GM21360 (cell line): ENCODE results near the gene HLA-B.
"Not testable (repeated sequence)": the region's sequence is repeated elsewhere in the genome, so short reads cannot be mapped to it uniquely, and the experiment has no call there.

Source experiments
- ATAC-seq: cut with Tn5 transposase; IDR thresholded peaks from one replicate; pipeline ENCODE4 v1.9.1; 2021; ENCODE audit warnings: mild to moderate bottlenecking, moderate library complexity; ENCODE audit not compliant: unreplicated experiment

HLA-B gene

DNA sequence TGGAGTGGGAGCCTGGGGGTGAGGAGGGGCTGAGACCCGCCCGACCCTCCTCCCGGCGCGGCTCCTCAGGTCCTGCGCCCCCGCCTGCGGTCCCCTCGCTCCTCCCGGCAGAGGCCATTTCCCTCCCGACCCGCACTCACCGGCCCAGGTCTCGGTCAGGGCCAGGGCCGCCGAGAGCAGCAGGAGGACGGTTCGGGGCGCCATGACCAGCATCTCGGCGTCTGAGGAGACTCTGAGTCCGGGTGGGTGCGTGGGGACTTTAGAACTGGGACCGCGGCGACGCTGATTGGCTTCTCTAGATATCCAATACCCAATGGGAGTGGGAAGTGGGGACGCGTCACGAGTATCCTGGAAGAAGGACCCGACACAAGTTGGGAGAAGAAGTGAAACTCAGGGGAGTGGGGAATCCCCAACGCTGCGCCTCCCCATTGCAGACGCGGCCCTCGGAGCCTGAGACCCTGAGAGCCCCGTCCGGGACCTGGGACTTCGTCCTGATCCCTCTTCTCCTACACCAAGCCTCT, at the start of gene HLA-B:
Gene HLA-B, minus strand, starts transcription at position 234 of the 521 bp plus-strand sequence. Its CDS starts 21 bp downstream, at position 213.
- ATAC-seq, result peak; percentile 52

DNA sequence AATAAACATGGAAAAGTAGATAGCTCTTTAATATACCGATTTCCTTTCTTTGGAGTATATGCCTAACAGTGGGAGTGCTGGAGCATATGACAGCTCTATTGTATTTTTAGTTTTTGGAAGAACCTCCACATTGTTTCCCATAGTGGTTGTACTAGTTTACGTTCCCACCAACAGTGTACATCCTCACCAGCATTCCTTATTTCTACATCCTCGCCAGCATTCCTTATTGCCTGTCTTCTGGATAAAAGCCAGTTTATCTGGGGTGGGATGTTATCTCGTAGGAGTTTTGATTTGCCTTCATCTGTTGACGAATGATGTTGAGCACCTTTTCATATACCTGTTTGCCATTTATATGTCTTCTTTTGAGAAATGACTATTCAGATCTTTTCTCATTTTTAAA, 49.0 kb upstream of the HLA-B start:
- no peak for ATAC-seq

DNA sequence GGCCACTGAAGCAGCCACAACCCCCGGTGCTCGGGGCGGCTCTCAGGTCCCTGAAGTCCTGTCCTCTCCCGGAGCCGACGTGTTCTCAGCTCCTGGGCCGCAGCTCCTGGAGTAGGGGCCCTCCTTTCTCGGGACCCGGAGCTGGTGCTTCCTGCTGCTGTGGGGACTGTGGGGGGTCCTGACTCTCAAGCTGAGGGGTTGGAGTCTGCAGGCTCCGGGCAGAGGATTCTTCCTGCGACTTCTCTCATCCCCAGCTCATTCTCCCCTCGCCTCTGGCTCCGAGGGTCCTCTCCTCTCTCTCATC, 47.0 kb upstream of the HLA-B start:
- ATAC-seq, result not testable (repeated sequence)

GRCh38 chr6:31403283-31404060, 46.5 kb upstream of the HLA-B start, which contains the start of gene MICA:
TSS of gene MICA (plus strand) at chr6:31403595. CDS start at chr6:31403633, 38 bp downstream.
- ATAC-seq, result peak; percentile 38

- peak; percentile 11 for ATAC-seq
Observed at GRCh38 chr6:31402324-31403282, 45.6 kb upstream of the HLA-B start.

GRCh38 chr6:31401403-31401802, 44.4 kb upstream of the HLA-B start:
- ATAC-seq, result no peak

GRCh38 chr6:31400467-31401289, 43.7 kb upstream of the HLA-B start:
- no peak for ATAC-seq

- peak; percentile 35 for ATAC-seq
Observed at GRCh38 chr6:31399589-31400466, 42.8 kb upstream of the HLA-B start.

- no peak for ATAC-seq
Observed at GRCh38 chr6:31397901-31398525, 41.0 kb upstream of the HLA-B start.

DNA sequence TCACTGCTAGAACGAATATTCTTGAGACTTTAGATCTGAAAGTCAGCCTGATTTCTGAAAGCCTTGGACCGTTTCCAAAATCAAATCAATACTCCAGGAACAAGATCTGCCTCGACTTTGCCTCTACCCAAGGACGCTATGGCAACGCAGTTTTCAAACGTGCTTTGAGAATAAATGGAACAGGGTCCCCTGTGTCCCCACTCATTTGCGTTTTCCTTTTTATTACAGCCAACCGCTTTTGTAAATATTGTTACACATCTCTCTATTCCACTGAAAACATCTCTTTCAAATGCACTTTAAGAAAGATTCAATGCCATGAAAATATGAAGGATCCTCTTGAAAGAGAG, 40.1 kb upstream of the HLA-B start:
- ATAC-seq, result not testable (repeated sequence)

DNA sequence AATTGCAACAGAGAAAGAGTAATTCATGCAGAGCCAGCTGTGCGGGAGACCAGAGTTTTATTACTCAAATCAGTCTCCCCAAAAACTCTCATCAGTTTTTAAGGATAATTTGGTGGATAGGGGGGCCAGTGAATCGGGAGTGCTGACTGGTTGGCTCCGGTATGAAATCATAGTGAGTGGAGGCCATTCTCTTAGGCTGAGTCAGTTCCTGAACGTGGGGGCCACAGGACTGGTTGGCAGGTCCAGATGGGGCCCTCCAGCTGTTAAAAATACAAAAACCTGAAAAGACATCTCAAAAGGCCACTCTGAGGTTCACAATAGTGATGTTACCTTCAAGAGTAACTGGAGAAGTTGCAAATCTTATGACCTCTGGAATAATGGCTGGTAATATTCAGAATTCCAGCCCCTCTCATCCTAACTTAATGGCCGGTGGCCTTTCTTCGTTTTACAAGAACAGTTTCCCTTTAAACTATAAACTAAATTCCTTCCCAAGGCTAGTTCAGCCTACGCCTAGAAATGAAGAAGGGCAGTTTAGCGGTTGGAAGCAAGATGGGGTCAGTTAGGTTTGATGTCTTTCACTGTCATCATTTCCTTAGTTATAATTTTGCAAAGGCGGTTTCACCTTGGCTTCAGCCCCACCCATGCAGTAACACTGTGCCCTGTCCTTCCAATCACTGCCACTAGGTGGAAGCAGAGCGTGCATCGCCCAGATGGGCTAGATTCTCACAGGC, 39.6 kb upstream of the HLA-B start:
- no peak for ATAC-seq

DNA sequence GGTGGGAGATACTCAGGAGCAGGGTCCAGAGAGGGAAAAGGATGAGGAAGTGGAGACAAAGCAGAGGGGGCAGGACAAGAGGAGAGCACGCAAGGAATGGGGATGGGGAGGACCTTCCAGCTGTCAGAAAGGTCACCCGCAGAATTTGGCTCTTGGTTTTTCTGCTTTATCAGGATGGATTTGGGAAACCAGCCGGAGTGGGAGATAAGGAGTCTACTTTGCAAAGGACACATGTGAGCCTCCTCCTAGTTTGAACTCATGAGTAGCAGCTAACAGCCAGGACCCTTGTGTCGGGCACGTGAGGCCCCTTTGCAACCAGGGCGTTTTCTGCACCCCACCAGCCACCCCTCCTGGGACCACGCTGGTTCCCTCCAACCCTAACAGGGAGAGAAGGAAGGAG, 38.9 kb upstream of the HLA-B start:
- ATAC-seq, result no peak

- no peak for ATAC-seq
Observed at GRCh38 chr6:31394381-31394780, 37.4 kb upstream of the HLA-B start.

DNA sequence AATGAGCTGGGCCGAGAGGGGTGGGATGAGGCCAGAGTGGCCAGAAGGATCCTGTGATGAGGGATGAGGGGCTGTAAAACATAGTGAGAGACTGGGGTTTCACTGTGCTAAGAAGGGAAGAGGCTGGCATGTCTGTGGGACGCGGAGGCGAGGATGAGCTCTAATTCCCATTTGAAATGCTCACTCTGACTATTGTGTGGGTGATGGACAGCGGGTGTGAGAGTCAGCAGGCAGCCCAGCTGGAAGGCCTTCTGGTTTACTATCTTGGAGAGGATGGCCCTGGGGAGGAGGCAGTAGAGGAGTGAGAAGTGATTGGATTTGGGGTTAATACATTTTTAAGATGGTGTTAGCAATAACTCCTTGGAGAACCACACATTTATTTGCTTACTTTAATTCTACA, 37.0 kb upstream of the HLA-B start:
- no peak for ATAC-seq

DNA sequence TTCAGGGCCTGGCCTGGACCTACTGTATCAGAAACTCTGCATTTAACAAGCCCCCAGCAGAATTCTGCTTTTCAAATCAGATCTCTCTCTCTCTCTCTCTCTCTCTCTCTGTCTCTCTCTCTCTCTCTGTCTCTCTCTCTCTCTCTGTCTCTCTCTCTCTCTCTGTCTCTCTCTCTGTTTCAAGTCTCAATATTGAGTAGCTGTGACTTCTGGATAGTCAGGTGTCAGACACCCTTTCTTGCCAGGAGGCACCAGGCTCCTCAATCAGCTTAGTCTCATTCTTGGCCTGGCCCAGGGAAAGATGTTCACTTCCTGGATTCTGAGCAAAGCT, 32.8 kb upstream of the HLA-B start:
- not testable (repeated sequence) for ATAC-seq

DNA sequence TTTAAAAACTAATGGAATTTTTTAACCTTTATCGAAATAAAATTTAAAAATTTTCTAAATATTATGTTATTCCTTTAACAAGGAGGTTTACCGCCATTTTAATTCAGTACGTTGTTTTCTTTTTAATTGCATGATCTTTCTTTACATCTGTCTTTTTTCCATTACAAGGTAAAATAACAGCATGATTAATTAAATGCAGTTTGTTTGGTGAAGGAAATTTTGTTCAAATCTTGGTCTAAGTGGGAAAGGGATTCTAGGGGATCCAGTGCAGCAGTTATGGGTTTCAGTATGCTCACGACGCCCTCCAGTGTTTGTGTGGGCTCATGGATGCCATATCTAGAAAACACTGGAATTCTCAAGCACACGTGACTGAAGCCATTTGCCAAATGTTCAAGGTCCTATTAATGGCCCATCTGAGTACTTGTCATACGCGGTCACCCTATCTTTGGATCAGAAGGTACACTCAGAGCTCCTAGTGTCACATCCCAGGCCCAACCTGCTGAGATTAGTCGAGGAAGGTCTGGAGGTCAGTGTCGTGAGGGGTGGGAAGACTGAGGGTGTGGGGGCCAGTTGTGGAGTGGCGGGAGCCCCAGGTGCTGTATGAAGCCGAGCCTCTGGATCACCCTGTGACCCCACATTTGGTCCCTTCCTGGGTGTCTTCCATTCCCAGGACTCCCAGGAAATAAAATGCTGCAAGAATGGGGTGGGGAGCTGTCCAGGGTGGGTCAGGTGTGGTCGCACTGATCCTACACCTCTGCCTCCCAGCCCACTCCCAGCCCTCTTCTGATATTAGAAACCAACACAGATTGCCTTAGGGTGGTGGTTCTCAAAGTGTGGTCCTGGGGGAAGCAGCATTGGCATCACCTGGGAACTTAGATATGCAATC, 32.2 kb upstream of the HLA-B start:
- not testable (repeated sequence) for ATAC-seq

GRCh38 chr6:31386977-31387376, 30.0 kb upstream of the HLA-B start:
- no peak for ATAC-seq

- ATAC-seq, result no peak
Observed at GRCh38 chr6:31386099-31386498, 29.1 kb upstream of the HLA-B start.
